H9 (cell line): ENCODE data around the gene GLT6D1. TPM values are rescaled to one million over a fixed set of nuclear protein-coding genes. Genes with fewer than 3 reads are reported as not detected.

ENCODE experiments used
- DNase-seq: peaks from one replicate; pipeline ENCODE4 v3.0.0-alpha.2; 2017
- H2AFZ ChIP-seq: one replicate; pipeline ENCODE4 v1.6.1; 2013; ENCODE audit warnings: mild to moderate bottlenecking, low read length, control low read depth, moderate library complexity
- H2AK5ac ChIP-seq: 2 replicates; pipeline ENCODE4 v1.6.1; 2013; ENCODE audit warnings: low read length, control low read depth, mixed read lengths; ENCODE audit not compliant: insufficient read length
- H2BK120ac ChIP-seq: one replicate; pipeline ENCODE4 v1.6.1; 2013; ENCODE audit warnings: low read depth, mild to moderate bottlenecking, low read length, control low read depth, inconsistent platforms; ENCODE audit not compliant: poor library complexity, severe bottlenecking
- H2BK12ac ChIP-seq: 2 replicates; pipeline ENCODE4 v1.6.1; 2013; ENCODE audit warnings: low read length, control low read depth, mixed read lengths, low read depth; ENCODE audit not compliant: insufficient read length
- H2BK15ac ChIP-seq: 2 replicates; pipeline ENCODE4 v1.6.1; 2013; ENCODE audit warnings: low read depth, low read length, control low read depth
- H2BK20ac ChIP-seq: one replicate; pipeline ENCODE4 v1.6.1; 2013; ENCODE audit warnings: low read depth, mild to moderate bottlenecking, low read length, control low read depth, inconsistent platforms; ENCODE audit not compliant: poor library complexity, severe bottlenecking
- H2BK5ac ChIP-seq: 2 replicates; pipeline ENCODE4 v1.6.1; 2013; ENCODE audit warnings: low read length, control low read depth, mixed read lengths; ENCODE audit not compliant: insufficient read length
- H3K14ac ChIP-seq: 2 replicates; pipeline ENCODE4 v1.6.1; 2013; ENCODE audit warnings: low read length, control low read depth; ENCODE audit not compliant: insufficient read depth
- H3K18ac ChIP-seq: 2 replicates; pipeline ENCODE4 v1.6.1; 2013; ENCODE audit warnings: low read depth, mild to moderate bottlenecking, mixed read lengths, low read length, control low read depth; ENCODE audit not compliant: insufficient read length
- H3K23ac ChIP-seq: 2 replicates; pipeline ENCODE4 v1.6.1; 2013; ENCODE audit warnings: low read length, control low read depth, mixed read lengths, low read depth; ENCODE audit not compliant: insufficient read length
- H3K23me2 ChIP-seq: 2 replicates; pipeline ENCODE4 v1.6.1; 2013; ENCODE audit warnings: low read depth, mild to moderate bottlenecking, mixed read lengths, low read length, control low read depth; ENCODE audit not compliant: insufficient read length, poor library complexity, severe bottlenecking
- H3K27ac ChIP-seq: 2 replicates; pipeline ENCODE4 v1.5.1; 2013; ENCODE audit warnings: low read length, control low read depth, mixed read lengths, low read depth; ENCODE audit not compliant: insufficient read length
- H3K27me3 ChIP-seq: 2 replicates; pipeline ENCODE4 v1.6.1; 2013; ENCODE audit warnings: low read length, control low read depth, inconsistent platforms; ENCODE audit not compliant: insufficient read depth
- H3K4ac ChIP-seq: 2 replicates; pipeline ENCODE4 v1.6.1; 2013; ENCODE audit warnings: low read depth, mild to moderate bottlenecking, control low read depth, inconsistent platforms, low read length, moderate library complexity
- H3K4me1 ChIP-seq: 2 replicates; pipeline ENCODE4 v1.6.1; 2013; ENCODE audit warnings: low read length, control low read depth, inconsistent platforms; ENCODE audit not compliant: insufficient read depth
- H3K4me2 ChIP-seq: 2 replicates; pipeline ENCODE4 v1.6.1; 2013; ENCODE audit warnings: low read length, control low read depth, mixed read lengths; ENCODE audit not compliant: insufficient read length, insufficient read depth
- H3K56ac ChIP-seq: 2 replicates; pipeline ENCODE4 v1.6.1; 2013; ENCODE audit warnings: low read depth, mild to moderate bottlenecking, mixed read lengths, low read length, control low read depth; ENCODE audit not compliant: insufficient read length
- H3K79me1 ChIP-seq: 2 replicates; pipeline ENCODE4 v1.6.1; 2013; ENCODE audit warnings: low read depth, mild to moderate bottlenecking, moderate library complexity, low read length, control low read depth, inconsistent platforms; ENCODE audit not compliant: insufficient read depth, poor library complexity, severe bottlenecking
- H3K79me2 ChIP-seq: 2 replicates; pipeline ENCODE4 v1.6.1; 2013; ENCODE audit warnings: low read length, control low read depth, inconsistent platforms; ENCODE audit not compliant: insufficient read depth
- H3K9ac ChIP-seq: 2 replicates; pipeline ENCODE4 v1.6.1; 2013; ENCODE audit warnings: low read length, control low read depth, mixed read lengths; ENCODE audit not compliant: insufficient read length; ENCODE audit errors: extremely low read depth
- H3K9me3 ChIP-seq: one replicate; pipeline ENCODE4 v1.6.1; 2013; ENCODE audit warnings: low read depth, low read length, inconsistent platforms; ENCODE audit not compliant: control insufficient read depth
- H3T11ph ChIP-seq: one replicate; pipeline ENCODE4 v1.6.1; 2013; ENCODE audit warnings: mild to moderate bottlenecking, low read length, control low read depth, inconsistent platforms
- H4K20me1 ChIP-seq: one replicate; pipeline ENCODE4 v1.6.1; 2013; ENCODE audit not compliant: control insufficient read depth, insufficient read length, insufficient read depth
- H4K5ac ChIP-seq: 2 replicates; pipeline ENCODE4 v1.6.1; 2013; ENCODE audit warnings: low read depth, mild to moderate bottlenecking, mixed read lengths, low read length, control low read depth; ENCODE audit not compliant: insufficient read length
- H4K8ac ChIP-seq: replicated peaks from 2 replicates; pipeline ENCODE4 v1.6.1; 2013; ENCODE audit warnings: low read length, control low read depth, mixed read lengths, low read depth; ENCODE audit not compliant: insufficient read length
- H4K91ac ChIP-seq: 2 replicates; pipeline ENCODE4 v1.6.1; 2013; ENCODE audit warnings: low read depth, mild to moderate bottlenecking, moderate library complexity, mixed read lengths, low read length, control low read depth; ENCODE audit not compliant: insufficient read length
- H3K27ac Mint-ChIP-seq, 3 experiments: 2 replicates in 2 of 3; 3 replicates in 1 of 3; pipeline ENCODE4 v1.8.0; 2020 to 2021; ENCODE audit warnings: mixed read lengths in 3 of 3, mild to moderate bottlenecking in 1 of 3, moderate library complexity in 1 of 3
- H3K27me3 Mint-ChIP-seq: 2 replicates; pipeline ENCODE4 v1.8.0; 2021; ENCODE audit warnings: low read depth, mild to moderate bottlenecking, moderate library complexity, mixed read lengths
- H3K36me3 Mint-ChIP-seq, 3 experiments: 2 replicates in 2 of 3; 3 replicates in 1 of 3; pipeline ENCODE4 v1.8.0; 2020 to 2021; ENCODE audit warnings: low read depth in 3 of 3, mixed read lengths in 3 of 3; ENCODE audit not compliant: insufficient read depth in 1 of 3
- H3K4me1 Mint-ChIP-seq, 2 experiments: 2 replicates each; pipeline ENCODE4 v1.8.0; 2020; ENCODE audit warnings: mixed read lengths in 2 of 2
- H3K4me3 Mint-ChIP-seq, 2 experiments: 2 replicates in 1 of 2; 3 replicates in 1 of 2; pipeline ENCODE4 v1.8.0; 2020 to 2021; ENCODE audit warnings: mild to moderate bottlenecking in 2 of 2, mixed read lengths in 2 of 2, moderate library complexity in 1 of 2
- H3K9me3 Mint-ChIP-seq, 2 experiments: 2 replicates in 1 of 2; 3 replicates in 1 of 2; pipeline ENCODE4 v1.8.0; 2020; ENCODE audit warnings: mild to moderate bottlenecking in 2 of 2, mixed read lengths in 2 of 2, moderate library complexity in 1 of 2
- WGBS: extraction: QIAGEN DNeasy Blood & Tissue Kit; methylation state at CpG from one replicate; pipeline ENCODE4 v1.1.7; 2013; ENCODE audit warnings: missing lambda C conversion rate, low lambda C conversion rate, mixed read lengths; ENCODE audit not compliant: insufficient read length; ENCODE audit errors: extremely low coverage; 5-methylcytosine and 5-hydroxymethylcytosine counted together
- total RNA-seq: library from RNA; stranded (reverse); gene quantifications from 2 replicates; pipeline ENCODE4 v1.2.1, GENCODE V29; 2021
- TF ChIP-seq, protein P1 (sequence below): fragments of 200-600 bp; sonication (generic); conservative IDR thresholded peaks from 3 replicates; pipeline ENCODE4 v1.8.0; 2021; ENCODE audit warnings: antibody characterized with exemption, mild to moderate bottlenecking

GLT6D1 gene
- total RNA-seq, 1 experiment from 2014 or later = not detected

- Histone ChIP-seq H4K8ac (no peak overlapping the region), H2BK20ac (no peak overlapping the region), H3K27ac (no peak overlapping the region), H3K79me1 (no peaks in the 10 kb centered on the region), H3K23me2 (no peaks in the 10 kb centered on the region), H3K27me3 (no peaks in the 10 kb centered on the region), H3T11ph (no peak overlapping the region), H3K9me3 (peaks cover 31% of the 10 kb centered on the region), H2BK12ac (no peak overlapping the region), H3K18ac (no peak overlapping the region), H3K4me2 (peak overlapping the region; percentile 89), H2BK15ac (no peak overlapping the region), H2AK5ac (no peak overlapping the region), H4K91ac (no peak overlapping the region), H3K9ac (no peak overlapping the region), H3K23ac (no peak overlapping the region), H3K4ac (no peak overlapping the region), H4K5ac (no peak overlapping the region), H3K14ac (no peak overlapping the region), H2AFZ (no peak overlapping the region), H2BK5ac (no peak overlapping the region), H3K4me1 (peaks cover 4% of the 10 kb centered on the region; the same call in 1 of the 2 replicates), H3K56ac (no peak overlapping the region), H3K79me2 (no peaks in the 10 kb centered on the region), H2BK120ac (no peak overlapping the region), H4K20me1 (no peaks in the 10 kb centered on the region)
- H3K4me3 Mint-ChIP-seq = peak overlapping the region in 1 of 2 experiments; percentile 25; a peak in 2 of 5 replicates
- peaks cover 5% of the 10 kb centered on the region for H3K27me3 Mint-ChIP-seq
- H3K4me1 Mint-ChIP-seq = peaks cover 16 to 28% of the 10 kb centered on the region in 2 experiments
- no CpG with 5 or more reads among the region's 2 CpGs for WGBS
- TF ChIP-seq, protein P1, sequence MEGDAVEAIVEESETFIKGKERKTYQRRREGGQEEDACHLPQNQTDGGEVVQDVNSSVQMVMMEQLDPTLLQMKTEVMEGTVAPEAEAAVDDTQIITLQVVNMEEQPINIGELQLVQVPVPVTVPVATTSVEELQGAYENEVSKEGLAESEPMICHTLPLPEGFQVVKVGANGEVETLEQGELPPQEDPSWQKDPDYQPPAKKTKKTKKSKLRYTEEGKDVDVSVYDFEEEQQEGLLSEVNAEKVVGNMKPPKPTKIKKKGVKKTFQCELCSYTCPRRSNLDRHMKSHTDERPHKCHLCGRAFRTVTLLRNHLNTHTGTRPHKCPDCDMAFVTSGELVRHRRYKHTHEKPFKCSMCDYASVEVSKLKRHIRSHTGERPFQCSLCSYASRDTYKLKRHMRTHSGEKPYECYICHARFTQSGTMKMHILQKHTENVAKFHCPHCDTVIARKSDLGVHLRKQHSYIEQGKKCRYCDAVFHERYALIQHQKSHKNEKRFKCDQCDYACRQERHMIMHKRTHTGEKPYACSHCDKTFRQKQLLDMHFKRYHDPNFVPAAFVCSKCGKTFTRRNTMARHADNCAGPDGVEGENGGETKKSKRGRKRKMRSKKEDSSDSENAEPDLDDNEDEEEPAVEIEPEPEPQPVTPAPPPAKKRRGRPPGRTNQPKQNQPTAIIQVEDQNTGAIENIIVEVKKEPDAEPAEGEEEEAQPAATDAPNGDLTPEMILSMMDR = no peak
- peaks cover 56 to 84% (median 70%) of the 10 kb centered on the region in 3 experiments for H3K36me3 Mint-ChIP-seq
- no peak for DNase-seq
- peak overlapping the region in 2 of 3 experiments; percentile 59 to 63; a peak in 5 of 7 replicates for H3K27ac Mint-ChIP-seq
- peaks cover 92 to 93% of the 10 kb centered on the region in 2 experiments for H3K9me3 Mint-ChIP-seq
Observed at GRCh38 chr9:135649508-135649907, 10.2 kb upstream of the GLT6D1 start.
